Adrenal gland (tissue), 5 donors: Measurements from ENCODE around the gene CFAP251.

ENCODE experiments used
- POLR2A ChIP-seq, 2 donors: fragments of 450-650 bp; IDR thresholded peaks; one replicate each; pipeline ENCODE4 v1.6.1; 2017; ENCODE audit warnings: antibody characterized with exemption in 2 of 2, mild to moderate bottlenecking in 2 of 2, moderate library complexity in 1 of 2
- TF ChIP-seq, protein P1 (sequence below), 6 experiments: fragments of 450-650 bp in 4 of 6; fragments of 200-600 bp in 2 of 6; sonication (generic) in 1 of 6; IDR thresholded peaks; 1 replicate in 5 of 6; 2 replicates in 1 of 6; pipeline versions ENCODE4 v1.5.1 to v1.8.0; 2016 to 2021; ENCODE audit warnings: antibody characterized with exemption in 6 of 6, mild to moderate bottlenecking in 2 of 6, moderate library complexity in 1 of 6
- donor health status: DM: no; HTN: no; CAD: no.

DNA sequence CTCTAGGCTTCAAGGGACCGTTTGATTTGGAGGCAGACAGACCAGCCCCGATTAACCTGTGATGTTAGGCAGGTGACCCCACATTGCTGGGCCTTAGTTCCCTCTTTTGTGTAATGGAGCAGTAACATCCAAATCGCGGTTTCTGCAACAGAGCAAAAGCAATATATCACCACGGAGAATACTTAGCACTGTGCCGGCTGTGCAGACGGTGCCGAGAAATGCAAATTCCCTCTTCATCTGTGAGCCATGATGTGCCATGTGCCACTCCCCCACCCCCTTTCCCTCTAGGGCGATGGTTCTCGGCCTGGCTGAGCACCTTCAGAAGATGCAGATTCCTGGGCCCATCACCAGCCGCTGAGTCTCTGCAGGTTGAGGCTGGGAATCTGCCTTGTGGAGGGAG lies 114.2 kb downstream of the CFAP251 start:
- no peak for TF ChIP-seq POLR2A (IDR thresholded peaks at IDR 0.05)
- TF ChIP-seq, protein P1, sequence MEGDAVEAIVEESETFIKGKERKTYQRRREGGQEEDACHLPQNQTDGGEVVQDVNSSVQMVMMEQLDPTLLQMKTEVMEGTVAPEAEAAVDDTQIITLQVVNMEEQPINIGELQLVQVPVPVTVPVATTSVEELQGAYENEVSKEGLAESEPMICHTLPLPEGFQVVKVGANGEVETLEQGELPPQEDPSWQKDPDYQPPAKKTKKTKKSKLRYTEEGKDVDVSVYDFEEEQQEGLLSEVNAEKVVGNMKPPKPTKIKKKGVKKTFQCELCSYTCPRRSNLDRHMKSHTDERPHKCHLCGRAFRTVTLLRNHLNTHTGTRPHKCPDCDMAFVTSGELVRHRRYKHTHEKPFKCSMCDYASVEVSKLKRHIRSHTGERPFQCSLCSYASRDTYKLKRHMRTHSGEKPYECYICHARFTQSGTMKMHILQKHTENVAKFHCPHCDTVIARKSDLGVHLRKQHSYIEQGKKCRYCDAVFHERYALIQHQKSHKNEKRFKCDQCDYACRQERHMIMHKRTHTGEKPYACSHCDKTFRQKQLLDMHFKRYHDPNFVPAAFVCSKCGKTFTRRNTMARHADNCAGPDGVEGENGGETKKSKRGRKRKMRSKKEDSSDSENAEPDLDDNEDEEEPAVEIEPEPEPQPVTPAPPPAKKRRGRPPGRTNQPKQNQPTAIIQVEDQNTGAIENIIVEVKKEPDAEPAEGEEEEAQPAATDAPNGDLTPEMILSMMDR (IDR thresholded peaks at IDR 0.05): no peak
